ENCODE measurements around the gene DDX51.
"Not testable (repeated sequence)": the region's sequence is repeated elsewhere in the genome, so short reads cannot be mapped to it uniquely, and the experiment has no call there.

DDX51 gene

DNA sequence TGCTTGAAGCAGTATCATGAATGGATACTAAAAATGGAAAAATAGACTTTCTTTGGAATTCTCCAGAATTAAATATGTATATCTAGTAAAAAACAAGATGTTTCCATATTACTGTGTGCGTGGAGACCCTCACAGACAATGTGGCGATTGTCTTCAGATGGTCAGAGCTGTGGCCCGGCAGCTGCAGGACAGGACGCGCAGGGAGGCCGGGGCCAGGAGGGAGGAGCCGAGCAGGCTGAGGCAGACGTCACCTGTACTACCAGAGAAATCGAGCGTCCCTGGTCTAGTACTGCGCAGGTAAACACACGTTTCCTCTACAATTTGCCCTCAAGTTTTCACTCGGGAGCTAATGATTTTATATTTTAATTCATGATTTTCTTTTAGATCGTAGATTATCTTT, 22.8 kb downstream of the DDX51 start:
- DNase-seq (ENCODE audit: low read depth in 1 of 2, low spot score in 1 of 2), result no peak

DNA sequence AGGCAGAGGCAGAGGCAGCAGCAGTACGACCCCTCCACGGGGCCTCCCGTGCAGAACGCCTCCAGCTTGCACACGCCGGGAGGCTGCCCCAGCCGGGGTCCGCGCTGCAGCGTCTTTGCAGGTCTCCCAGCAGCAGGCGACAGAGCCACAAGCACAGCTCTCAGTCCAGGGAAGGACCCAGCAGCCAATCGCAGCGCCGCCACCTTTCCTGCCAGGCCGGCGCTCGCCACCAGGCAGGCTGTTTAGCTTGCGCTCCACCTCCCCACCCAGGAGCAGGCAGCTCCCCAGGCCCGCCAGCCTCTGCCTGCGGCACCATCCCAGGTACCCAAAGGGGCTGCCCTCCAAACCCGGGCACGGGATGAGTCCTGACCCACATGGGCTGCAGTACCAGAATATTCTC, 25.2 kb downstream of the DDX51 start:
- DNase-seq (ENCODE audit: low read depth in 1 of 2, low spot score in 1 of 2), result no peak

DNA sequence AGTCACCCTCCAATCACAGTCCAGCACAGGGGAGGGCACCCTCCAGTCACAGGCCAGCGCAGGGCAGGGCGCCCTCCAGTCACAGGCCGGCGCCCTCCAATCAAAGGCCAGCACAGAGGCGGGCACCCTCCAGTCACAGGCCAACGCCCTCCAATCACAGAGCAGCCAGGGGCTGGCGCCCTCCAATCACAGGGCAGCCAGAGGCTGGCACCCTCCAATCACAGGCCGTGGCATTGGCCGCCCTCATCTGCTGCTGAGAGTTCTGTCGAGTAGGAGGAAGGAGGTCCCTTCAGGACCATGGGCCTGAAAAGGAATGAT, 26.6 kb downstream of the DDX51 start:
- DNase-seq (ENCODE audit: low read depth in 1 of 2, low spot score in 1 of 2), result no peak

DNA sequence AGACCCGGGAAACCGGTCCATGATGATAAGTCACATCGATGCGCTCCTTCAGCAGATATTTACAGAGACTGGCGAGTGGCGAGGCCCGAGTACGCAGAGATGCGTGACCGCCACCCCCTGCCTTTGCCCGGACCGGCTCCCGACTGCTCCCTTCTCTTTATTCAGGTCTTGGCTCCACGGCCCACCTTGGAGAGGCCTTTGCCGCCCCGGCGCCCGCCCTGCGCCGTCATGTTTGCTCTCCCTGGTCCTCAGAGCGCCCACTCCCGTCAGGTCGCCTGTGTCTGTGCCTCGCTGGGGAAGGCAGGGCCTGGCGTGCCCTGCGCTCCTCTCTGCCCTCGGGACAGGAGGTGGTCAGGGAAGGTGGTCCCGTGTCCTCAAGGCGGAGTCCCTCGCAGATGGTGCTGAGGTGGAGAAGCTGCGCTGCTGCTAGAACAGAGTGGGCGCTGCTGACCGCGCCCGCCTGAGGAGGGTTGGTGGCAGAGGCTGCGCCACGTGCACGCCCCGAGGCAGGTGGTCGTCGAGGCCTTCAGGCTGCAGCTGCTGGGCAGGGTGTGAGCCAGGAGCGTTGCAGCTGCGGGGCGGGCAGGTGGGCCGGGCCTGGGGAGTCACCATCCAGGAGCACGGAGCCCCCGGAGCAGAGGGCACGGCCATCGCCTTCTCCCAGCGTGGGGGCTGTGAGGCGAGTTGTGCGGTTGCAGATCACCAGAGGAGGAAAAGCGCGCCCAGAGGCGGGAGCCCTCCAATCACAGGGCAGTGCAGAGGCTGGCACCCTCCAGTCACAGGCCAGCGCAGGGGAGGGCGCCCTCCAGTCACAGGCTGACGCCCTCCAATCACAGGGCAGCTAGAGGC, 27.2 kb downstream of the DDX51 start:
- no peak for DNase-seq (ENCODE audit: low read depth in 1 of 2, low spot score in 1 of 2)

DNA sequence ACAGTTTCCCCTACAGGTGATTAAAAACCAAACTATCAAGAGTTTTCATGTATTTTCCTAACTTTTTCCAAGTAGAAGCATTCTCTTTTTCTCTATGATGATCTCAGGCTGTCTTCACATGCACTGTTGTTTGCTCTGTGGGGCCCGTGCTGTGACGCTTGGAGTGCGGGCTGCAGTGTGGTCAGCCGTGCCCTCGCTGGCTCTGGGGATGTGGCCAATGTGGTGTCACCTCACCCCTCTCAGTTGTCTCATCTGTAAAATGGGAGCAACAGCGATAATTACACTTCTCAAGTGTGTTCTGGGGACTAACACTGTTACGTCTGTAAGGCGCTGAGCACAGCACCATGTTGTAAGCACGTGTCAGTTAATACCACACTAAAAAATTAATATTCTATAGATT, 28.6 kb downstream of the DDX51 start:
- DNase-seq (ENCODE audit: low read depth in 1 of 2, low spot score in 1 of 2), result no peak

DNA sequence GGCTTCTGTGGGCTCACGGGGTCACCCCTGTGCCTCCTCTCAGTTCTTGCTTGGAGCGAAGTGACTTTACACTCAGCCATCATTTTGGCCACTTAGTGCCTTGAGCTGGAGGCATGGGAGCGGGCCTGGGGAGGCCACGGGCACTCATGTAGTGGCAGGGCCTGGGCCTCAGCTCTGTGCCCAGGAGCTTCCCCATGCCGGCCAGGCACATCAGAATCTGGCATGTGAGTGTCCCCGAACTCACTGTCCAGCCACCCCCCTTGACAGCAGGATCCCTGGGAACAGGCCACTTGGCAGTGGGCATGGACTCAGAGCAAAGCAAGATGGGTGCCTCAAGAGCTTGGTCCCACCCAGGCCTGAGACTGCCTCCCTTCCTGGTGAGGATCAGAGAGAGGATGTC, 29.5 kb downstream of the DDX51 start:
- DNase-seq (ENCODE audit: low read depth in 1 of 2, low spot score in 1 of 2), result no peak

DNA sequence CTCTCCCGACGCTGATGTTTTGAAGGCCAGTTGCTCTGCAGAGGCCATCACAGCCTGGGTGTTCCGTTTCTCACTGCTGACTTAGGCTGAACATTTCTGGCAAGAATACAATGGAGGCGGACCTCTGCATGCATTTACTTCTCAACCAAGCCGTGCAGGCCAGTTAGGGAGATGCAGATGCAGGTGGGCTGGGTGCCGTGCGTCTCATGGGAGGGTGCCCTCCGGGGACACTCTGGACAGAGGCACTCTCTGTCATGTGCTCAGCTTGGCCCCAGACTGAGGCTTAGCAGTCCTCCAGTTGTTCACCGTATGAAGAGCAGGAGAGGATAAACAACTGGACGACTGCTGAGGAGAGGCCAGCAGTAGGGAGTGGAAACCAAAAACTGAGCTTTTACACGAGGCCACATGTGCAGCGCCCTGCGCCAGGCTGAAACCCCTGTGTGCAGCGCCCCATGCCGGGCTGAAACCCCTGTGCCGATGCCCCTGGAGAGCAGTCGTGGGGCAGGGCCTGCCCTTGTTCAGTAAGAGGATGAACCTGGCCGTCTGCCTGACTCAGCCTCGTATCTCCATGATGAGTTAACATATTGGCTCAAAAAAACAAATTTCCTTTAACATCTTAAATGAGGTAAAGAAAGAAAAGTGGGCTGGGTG, 32.3 kb downstream of the DDX51 start:
- no peak for DNase-seq (ENCODE audit: low read depth in 1 of 2, low spot score in 1 of 2)

DNA sequence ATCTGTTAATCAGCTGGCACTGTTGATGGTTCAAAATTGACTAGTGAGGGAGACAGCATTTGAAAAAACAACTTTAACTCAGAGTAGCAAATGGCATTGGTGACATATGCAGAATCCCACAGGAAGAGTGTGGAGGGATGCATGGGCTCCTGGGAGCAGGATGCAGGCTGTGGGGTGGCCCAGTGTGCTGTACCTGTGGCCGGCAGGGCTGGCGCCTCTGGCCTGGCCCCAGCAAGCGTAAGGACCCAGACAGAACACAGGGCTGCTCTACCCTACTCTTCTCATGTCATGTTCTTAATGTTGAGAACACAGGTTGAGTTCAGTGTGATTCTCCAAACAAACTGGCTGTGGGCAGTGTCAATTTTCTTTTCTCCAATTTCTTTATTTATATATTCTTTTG, 33.4 kb downstream of the DDX51 start:
- no peak for DNase-seq (ENCODE audit: low read depth in 1 of 2, low spot score in 1 of 2)

DNA sequence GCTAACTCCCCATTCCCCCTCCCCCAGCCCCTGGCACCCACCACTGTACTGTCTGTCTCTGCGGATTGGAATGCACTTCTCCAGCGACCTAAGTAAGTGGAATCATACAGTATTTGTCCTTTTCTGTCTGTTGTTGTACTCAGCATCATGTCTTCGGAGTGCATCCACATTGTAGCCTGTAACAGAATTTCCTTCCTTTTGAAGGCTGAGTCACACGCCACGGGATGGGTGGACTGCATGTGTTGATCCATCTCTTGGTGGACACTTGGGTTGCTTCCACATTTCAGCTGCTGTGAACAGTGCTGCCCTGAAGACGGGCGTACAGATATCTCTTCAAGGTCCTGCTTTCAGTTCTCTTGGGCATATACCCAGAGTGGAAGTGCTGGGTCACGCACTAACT, 34.4 kb downstream of the DDX51 start:
- DNase-seq (ENCODE audit: low read depth in 1 of 2, low spot score in 1 of 2), result no peak

DNA sequence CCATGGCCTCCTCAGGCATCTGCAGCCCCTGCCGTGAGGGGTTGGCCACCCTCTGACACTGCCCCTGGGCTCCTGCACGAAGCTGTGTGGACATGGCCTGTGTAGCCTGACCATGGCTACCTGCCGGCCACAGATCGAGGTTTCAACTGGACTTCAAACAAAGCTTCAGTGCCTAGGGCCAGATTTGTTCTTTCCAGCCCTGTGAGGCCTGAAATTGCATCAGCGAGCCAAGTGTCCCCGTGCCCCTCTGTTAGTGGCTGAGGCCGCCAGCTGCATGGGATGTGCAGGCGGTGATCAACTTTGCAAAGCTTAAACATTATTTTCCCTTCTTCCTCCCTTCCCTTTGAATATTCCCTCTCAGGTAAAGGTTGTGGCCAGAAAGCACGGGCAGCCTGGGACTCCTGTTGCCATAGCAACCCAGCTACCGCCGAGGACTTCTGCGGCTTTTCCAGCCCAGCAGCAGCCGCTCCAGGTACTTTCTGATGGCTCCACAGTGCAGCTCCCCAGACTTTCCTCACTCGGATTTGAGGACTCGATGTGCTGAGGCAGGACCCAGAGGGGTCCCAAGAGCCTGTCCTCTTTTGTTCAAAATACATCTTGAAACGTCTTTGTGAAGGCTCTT, 35.8 kb downstream of the DDX51 start:
- no peak for DNase-seq (ENCODE audit: low read depth in 1 of 2, low spot score in 1 of 2)

DNA sequence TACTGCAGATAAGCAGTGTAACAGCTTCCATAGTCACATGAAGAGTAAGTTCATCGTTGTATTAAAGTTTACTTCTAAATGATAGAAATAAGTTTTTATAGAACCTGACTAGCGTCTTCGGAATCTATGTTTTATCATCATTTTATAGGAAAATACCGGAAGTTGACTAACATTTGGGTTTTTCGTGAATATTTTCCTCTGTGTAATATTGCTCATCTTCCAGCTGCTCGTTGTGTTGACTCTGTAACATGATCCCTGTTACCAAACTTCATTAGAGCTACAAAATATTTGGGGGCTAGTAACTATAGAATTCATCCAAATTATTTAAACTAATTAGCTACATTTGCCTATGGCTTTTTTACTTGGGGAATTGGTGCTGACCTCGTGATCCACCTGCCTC, 37.2 kb downstream of the DDX51 start:
- DNase-seq (ENCODE audit: low read depth in 1 of 2, low spot score in 1 of 2), result no peak

DNA sequence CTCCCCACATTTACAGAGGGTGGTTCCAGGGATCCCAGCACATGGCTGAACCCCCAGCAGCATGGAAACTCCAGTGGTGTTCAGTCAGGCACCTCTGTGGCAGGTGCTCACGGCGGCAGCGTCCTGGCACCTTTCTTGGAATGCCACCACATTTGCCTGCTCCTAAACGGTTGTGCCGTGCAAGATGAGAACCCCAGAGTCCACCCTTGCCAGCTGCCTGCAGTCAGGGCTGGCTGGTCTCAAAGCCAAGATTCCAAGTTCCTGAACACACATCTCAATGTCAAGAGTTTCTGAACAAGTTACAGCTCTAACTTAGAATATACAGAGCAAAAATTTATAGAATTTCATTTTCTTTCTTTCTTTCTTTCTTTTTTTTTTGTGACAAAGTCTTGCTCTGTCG, 38.7 kb downstream of the DDX51 start:
- no peak for DNase-seq (ENCODE audit: low read depth in 1 of 2, low spot score in 1 of 2)

DNA sequence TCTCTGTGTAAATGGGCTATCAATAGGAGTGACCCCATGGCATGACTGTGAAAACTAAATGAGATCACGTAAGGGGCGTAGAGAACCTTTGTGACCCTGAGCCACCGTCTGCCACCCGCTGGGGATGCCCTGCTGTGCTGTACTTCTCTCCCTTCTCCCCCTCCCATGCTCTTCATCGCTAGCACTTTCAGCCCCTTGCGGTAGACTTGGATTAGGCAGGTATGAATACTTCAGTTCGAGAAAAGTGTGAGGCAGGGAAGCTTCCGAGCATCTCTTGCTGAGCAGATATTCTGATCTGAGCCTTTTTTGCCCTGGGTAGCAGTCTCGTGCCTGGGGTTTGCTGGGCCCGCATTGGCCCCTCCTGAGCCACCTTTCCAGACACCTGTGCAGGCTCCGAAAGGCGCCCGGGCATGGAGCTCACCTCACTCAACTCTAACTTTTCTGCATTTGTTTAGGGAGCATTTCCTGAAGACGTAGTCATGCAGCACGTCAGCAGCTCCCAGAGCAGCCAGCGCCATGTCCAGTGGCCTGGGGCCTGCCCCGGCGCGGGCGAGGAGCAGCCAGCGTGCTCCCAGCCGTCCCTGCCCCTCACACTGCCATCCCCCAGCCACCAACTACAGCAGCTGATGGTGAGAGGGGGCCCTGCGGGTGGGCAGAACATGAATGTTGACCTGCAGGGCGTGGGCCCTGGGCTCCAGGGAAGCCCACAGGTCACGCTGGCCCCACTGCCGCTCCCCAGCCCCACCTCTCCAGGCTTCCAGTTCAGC, 40.4 kb downstream of the DDX51 start:
- no peak for DNase-seq (ENCODE audit: low read depth in 1 of 2, low spot score in 1 of 2)

DNA sequence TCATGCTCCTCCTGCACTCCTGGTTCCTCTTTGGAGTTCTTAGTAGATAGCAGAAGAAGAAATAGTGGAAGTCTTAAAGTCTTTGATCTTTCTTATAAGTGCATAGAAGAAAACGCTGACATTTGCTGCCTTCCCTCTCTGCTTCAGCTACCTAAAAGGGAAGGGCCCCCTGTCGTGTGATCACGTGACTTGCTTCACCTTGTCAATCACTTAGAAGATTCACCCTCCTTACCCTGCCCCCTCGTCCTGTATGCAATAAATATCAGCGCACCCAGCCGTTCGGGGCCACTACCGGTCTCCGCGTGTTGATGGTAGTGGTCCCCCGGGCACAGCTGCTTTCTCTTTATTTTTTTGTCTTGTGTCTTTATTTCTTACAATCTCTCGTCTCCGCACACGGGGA, 41.0 kb downstream of the DDX51 start:
- not testable (repeated sequence) for DNase-seq (ENCODE audit: low read depth in 1 of 2, low spot score in 1 of 2)

DNA sequence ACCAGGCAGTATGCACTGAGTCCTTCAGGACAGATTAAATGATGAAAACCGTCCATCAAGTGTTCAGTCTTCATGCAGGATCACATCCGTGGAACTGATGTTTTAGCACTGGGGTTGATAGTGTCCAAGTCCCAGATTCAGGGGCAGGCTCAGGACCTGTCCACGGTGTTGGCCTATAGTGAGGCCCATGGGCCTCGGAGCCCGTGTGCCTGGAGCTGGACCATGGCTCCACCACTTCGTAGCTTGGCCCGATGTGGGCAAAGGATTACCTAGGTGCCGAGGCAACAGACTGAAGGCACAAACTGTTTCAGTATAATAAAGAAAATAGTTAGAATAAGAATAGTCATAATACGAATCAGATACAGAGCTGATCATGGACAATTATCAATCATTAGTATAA, 41.8 kb downstream of the DDX51 start:
- DNase-seq (ENCODE audit: low read depth in 1 of 2, low spot score in 1 of 2), result no peak

DNA sequence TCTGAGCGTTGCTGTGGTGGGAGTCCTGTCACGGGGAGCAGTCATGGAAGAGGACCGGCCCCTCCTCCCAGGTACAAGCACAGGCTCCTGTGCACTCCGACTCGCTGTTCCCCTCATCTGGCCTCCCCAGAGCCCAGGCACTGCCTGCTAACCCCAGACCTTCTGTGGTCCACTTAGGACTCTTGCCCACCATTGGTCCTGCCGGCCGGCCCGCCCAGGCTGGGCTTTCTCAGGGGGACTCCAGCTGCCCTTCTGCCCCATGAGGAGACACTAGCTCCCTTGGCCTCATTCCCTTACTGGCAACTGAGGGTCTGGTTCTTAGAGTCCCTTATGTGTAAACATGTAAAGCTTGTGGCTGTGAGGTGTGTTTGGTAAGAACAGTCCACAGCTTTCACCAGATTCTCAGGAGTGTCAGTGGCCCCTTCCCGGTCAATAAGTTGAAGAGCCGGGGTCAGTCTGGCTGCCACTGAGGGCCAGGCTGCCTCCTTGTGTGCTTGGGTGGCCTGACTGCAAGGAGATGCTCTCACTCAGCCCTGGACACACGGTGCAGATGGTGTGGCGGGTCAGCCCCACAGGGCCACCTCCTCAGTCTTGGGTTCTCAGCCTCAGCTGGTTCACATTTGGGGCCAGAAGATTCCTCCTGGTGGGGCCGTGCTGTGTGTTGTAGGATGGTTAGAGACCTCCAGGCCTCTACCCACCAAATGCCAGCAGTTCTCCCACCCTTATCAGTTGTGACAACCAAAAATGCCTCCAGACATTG, 43.6 kb downstream of the DDX51 start:
- DNase-seq (ENCODE audit: low read depth in 1 of 2, low spot score in 1 of 2), result no peak

DNA sequence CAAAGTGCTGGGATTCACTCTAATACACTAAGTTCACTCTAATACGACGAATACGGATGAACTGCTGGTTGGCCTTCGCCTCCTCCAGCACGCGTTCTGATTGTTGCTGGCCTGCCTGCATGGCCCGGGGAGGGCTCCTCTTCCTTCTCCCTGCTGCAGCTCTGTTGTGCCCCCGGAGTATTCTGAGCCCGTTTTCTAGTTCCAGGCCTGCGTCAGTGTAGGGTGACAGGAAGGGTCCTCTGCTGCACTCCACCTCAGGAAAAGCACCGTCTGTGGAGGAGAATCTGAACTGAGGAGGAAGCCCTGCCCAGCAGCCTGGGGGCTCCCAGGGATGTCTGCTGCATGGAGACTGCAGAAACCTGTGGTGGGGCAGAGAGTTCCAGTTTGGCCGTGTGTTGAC, 44.4 kb downstream of the DDX51 start:
- no peak for DNase-seq (ENCODE audit: low read depth in 1 of 2, low spot score in 1 of 2)

DNA sequence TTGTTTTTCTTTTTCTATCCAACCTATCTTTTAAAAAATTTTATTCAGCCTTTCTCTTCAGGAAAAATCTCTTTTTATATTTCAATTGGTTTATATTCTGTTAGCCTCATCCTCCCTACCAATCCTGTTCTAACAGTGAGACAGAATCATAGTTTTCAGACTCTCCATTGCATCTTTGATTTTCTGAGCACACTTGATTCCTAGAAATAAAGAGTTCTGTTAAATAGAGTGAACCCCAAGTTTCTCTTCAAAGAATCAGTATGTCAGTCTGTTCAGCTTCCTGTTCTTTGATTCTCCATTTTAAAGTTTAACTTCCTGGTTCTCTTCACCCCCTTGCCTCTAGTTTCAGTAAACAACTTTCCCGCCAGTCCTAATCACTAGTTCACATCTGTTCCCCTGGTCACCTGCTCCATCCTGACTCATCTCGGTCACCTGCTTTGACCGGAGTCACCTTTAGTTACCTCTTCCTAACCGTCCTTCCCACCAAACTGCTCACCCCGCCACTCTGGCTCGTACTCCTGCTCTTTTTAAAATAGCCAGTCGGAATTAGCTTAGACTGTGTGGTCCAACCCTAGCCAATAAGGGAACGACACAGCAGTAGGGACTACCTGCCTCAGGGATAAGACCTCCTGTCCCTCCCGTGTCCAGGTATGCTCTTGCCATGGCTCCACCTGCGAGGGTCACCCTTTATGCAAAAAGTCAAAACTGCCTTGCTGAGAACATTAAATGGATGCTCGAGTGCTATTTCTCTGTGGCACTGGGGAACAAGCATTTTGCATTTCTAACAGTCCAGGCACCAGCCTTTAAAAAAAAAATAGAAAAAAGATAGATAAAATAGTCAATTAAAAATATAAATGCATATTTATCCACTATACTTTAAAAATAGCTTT, 48.4 kb downstream of the DDX51 start:
- no peak for DNase-seq (ENCODE audit: low read depth in 1 of 2, low spot score in 1 of 2)

DNA sequence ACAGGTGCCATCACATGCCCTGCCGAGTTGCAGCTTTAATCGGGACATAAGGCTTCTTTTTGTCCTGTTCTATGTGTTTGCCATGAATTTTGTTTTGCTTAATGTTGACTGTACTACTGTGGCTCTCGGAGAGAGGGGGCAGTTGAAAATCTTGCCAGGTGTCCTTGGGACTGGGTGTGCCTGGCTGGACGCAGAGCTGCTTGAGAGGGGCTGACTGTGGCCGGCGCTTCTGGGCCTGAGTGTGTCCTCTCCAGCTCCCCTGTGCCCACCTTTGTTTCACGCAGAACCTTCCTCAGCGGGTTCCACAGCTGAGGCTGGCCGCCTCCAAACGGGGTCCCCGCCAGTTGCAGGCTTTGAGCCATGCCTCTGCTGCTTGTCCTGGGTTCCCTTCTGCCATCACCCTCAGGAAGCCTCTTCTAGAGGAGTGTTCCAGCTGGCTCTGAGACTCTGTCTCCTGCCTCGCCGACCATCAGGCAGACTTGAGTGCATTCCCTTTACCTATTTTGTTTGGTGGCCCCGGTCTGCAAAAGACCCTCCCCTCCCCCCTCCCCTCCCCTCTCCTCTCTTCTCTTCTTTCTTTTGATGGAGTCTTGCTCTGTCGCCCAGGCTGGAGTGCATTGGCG, 49.7 kb downstream of the DDX51 start:
- no peak for DNase-seq (ENCODE audit: low read depth in 1 of 2, low spot score in 1 of 2)
